GM21526 (cell line): ENCODE data around the gene GSTA5.
"Not testable (repeated sequence)": the region's sequence is repeated elsewhere in the genome, so short reads cannot be mapped to it uniquely, and the experiment has no call there.

Experiments used
- ATAC-seq: cut with Tn5 transposase; IDR thresholded peaks from one replicate; pipeline ENCODE4 v1.9.1; 2021; ENCODE audit warnings: moderate library complexity; ENCODE audit not compliant: unreplicated experiment, low FRiP score

The GSTA5 gene

DNA sequence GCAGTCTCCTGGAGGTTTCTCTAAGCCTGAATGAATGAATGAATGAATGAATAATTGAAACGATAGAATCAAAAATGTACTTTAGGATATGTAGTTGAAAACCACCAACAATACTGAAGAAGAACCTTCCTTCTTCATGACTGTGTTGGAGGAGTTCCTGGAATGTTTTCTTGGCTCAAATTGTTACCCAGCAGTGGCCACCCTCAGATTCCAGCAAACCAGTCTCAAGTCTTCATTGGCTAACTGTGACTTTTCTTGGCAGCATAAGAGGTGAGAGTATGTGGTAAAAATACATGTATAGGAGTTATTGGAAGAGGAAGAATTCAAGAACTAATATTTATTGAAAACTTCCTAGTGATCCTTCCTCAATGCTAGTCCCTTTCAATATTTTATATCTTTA, 41.3 kb downstream of the GSTA5 start:
- ATAC-seq, result not testable (repeated sequence)

DNA sequence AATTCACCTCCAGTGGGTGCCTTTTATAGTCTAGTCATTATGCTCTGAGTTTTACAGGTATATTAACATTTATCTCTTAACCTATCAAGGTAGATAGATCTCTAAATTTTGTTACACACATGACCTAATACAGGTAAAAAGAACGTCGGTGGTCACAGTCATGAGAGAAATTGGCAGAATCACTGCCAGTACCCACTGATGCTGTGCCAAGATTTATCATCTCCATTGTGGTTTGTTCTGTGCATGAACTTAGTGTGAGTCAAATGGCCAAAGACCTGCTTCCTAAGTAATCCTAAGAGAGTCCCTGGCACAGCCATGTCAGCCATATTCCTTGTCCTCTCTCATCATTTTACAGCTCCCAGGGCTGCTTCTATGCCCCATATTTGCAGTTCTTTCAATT, 46.2 kb downstream of the GSTA5 start:
- not testable (repeated sequence) for ATAC-seq

DNA sequence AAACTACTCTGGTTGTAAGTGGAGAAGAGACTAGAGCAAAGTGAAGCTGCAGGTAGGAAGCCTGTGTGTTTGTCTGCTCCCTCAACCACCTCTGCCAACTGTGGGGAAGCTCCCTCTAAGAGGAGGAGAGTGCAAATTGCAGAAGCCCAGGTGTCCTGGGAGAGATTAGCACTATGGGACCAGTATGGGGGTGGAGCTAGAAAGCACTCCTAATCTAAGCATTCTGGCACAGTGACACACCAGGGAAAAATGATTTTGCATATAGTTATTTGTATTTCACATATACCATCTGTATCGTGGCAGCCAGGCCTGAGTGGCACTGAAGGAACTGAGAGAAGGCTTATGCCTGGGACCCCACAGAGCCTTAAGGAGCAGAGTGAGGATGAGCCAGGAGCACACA, 49.8 kb downstream of the GSTA5 start:
- no peak for ATAC-seq

DNA sequence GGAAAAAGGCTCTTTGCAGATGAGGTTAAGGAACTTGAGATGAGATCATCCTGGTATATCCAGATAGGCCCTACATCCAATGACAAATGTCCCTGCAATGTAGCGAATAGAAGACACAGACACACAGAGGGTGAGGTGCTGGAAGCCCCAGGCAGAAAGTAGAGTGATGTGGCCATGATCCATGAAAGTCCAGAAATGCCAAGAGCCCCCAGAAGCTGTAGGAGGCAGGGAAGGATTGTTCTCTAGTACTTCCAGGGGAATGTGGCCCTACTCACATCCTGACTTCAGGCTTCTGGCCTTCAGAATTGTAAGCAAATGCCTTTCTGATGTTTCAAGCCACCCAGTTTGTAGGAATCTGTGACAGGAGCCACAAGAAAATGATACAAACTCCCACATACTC, 51.0 kb downstream of the GSTA5 start:
- ATAC-seq, result not testable (repeated sequence)

DNA sequence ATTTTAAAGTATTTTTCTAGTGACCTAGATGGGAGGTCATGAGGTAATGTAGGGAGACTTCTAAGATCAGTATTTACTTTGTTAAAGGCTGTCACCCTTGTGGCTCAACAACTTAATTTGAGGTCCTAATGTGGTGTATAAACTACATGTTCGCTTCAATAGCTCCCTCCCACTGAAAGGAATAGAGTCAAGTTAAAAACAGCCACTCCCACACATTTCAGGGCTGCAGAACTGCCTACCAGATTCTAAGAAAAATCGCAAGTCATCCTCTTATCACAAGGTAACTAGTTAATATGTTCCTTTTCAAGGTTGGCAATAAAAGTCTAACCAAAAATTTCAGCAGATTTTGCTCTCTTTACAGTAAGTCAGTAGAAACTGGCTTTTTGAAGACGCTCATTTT, 52.1 kb downstream of the GSTA5 start:
- ATAC-seq, result no peak

DNA sequence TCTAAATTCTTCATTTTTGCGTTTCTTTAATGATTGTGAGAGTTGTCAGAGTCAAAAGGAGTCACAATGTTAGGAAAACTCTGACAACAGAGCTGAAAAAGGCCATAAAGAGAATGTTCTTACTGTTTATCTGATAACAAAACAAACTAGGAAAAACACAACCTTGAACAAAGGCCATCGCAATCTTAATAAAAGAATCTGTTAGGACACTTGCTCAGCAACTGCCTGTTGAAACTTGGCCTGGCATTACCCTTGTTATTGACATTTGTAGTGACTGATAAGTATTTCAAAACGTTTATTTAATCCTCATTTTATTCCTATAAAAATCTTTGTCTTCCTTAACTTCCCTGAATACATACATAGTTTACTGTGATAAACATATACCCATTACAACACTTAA, 52.7 kb downstream of the GSTA5 start:
- no peak for ATAC-seq

DNA sequence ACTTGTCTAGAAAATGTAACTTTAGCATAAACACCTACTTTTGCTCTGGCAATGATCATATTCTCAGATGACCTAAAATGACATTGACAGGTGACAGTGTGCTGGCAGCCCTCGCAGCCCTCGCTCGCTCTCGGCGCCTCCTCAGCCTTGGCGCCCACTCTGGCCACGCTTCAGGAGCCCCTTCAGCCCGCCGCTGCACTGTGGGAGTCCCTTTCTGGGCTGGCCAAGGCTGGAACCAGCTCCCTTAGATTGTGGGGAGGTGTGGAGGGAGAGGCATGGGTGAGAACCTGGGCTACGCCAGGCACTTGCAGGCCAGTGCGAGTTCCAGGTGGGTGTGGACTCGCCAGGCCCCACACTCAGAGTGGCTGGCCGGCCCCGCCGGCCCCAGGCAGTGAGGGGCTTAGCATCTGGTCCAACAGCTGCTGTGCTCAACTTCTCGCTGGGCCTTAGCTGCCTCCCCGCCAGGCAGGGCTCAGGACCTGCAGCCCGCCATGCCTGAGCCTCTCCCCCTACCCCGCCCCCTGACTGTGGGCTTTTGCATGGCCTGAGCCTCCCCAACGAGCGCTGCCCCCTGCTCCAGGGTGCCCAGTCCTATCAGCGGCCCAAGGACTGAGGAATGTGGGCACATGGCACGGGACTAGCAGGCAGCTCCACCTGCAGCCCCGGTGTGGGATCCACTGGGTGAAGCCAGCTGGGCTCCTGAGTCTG, 54.2 kb downstream of the GSTA5 start:
- no peak for ATAC-seq

DNA sequence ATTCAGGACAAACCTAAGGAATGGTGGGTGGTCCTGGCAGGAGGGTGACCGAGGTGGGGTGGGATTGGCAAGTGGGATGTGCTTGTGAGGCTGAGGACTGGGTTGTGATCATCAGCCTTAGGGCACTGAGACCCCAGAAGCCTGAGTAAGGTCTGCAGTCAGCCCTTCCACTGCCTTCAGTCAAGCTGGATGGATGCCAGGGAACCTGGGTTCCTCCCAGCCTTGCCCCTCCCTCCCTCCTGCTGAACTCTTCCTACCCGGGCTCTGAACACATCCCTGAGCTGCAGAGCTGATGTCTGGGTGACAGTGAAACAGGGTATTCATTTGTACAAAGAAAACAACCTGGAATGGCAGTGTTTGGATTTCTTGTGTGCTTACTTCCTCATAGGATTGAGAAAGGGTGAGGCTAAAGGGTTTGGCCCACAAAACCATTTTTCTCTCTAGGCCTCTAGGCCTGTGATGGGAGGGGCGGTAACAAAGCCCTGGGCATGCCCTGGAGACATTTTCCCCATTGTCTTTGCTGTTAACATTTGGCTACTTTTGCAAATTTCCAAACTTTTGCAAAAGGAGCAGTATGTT, 57.8 kb downstream of the GSTA5 start:
- ATAC-seq, result not testable (repeated sequence)

DNA sequence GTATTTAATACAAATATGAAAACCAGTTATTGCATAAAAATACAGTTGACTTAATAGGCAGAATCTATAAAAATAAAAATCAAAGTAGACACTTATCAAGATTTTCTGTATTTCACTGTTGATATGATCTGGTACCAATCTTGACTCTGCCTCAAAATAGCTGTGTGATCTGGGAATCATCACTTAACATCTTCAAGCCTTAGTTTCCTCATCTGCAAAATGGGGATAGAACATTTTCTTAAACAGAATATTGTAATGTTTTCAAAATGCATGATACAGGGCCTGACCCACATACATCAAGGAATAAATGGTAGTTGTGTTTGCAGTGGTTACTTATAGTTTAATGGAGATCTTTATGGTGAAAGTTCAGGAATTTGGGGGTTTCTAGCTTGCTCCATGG, 58.4 kb downstream of the GSTA5 start:
- not testable (repeated sequence) for ATAC-seq
